ENCODE data around the gene TJP1. TPM values are rescaled to one million over a fixed set of nuclear protein-coding genes. Genes with fewer than 3 reads are reported as not detected.

TJP1 gene
- total RNA-seq, 1 experiment from 2014 or later = 67.0 TPM

GRCh38 chr15:29840054-29840453, 17.8 kb upstream of the TJP1 start:
- ChIA-PET POLR2A (ENCODE audit: unreplicated experiment) (no interaction called here), CTCF (no interaction called here)
- Histone ChIP-seq H3K79me2 (ENCODE audit: low read length) (no peaks in the 10 kb centered on the region), H3K27ac (ENCODE audit: low read length) (no peak overlapping the region), H3K36me3 (ENCODE audit: low read depth, low read length) (no peaks in the 10 kb centered on the region), H3K4me2 (ENCODE audit: low read length) (no peak overlapping the region), H3K27me3 (ENCODE audit: low read length) (no peaks in the 10 kb centered on the region), H2AFZ (ENCODE audit: low read length) (no peak overlapping the region), H3K4me3 (ENCODE audit: low read length) (no peak overlapping the region), H4K20me1 (ENCODE audit: low read length) (no peaks in the 10 kb centered on the region), H3F3A (ENCODE audit: low read length, unreplicated experiment) (no peaks in the 10 kb centered on the region), H3K9me2 (replicated peaks; ENCODE audit: low read length) (no peaks in the 10 kb centered on the region), H3K9me3 (ENCODE audit: low read length) (no peaks in the 10 kb centered on the region), H3K9ac (ENCODE audit: low read length) (no peak overlapping the region), H3K4me1 (ENCODE audit: insufficient read depth, low read length) (peaks cover 31% of the 10 kb centered on the region)
- BruUV-seq (replicated peaks) = no TSS peak
- ATAC-seq = no peak
- no peak for DNase-seq
- no peak for TF ChIP-seq CTCF (conservative IDR thresholded peaks at IDR 0.05; ENCODE audit: low read depth, low read length)
- no peak for TF ChIP-seq EZH2 (IDR thresholded peaks at IDR 0.05; ENCODE audit: low read length, unreplicated experiment)
- TF ChIP-seq EZH2phosphoT487 (IDR thresholded peaks at IDR 0.05; ENCODE audit: borderline replicate concordance, low read length) = no peak
- intact Hi-C loops (cut with micrococcal nuclease) = no loop called here

- no peak for TF ChIP-seq CTCF (conservative IDR thresholded peaks at IDR 0.05; ENCODE audit: low read depth, low read length)
- no peak for TF ChIP-seq EZH2 (IDR thresholded peaks at IDR 0.05; ENCODE audit: low read length, unreplicated experiment)
- ATAC-seq (no peak), DNase-seq (no peak)
- Histone ChIP-seq H3K9me3 (ENCODE audit: low read length) (no peaks in the 10 kb centered on the region), H4K20me1 (ENCODE audit: low read length) (no peaks in the 10 kb centered on the region), H3F3A (ENCODE audit: low read length, unreplicated experiment) (no peaks in the 10 kb centered on the region), H3K4me1 (ENCODE audit: insufficient read depth, low read length) (peaks cover 20% of the 10 kb centered on the region), H2AFZ (ENCODE audit: low read length) (no peak overlapping the region), H3K27ac (ENCODE audit: low read length) (no peak overlapping the region), H3K4me2 (ENCODE audit: low read length) (no peak overlapping the region), H3K4me3 (ENCODE audit: low read length) (no peak overlapping the region), H3K9me2 (replicated peaks; ENCODE audit: low read length) (no peaks in the 10 kb centered on the region), H3K27me3 (ENCODE audit: low read length) (no peaks in the 10 kb centered on the region), H3K36me3 (ENCODE audit: low read depth, low read length) (no peaks in the 10 kb centered on the region), H3K9ac (ENCODE audit: low read length) (no peak overlapping the region), H3K79me2 (ENCODE audit: low read length) (no peaks in the 10 kb centered on the region)
- POLR2A ChIA-PET (ENCODE audit: unreplicated experiment) = no interaction called here
- CTCF ChIA-PET = no interaction called here
- BruUV-seq (replicated peaks) = no TSS peak
- intact Hi-C loops (cut with micrococcal nuclease) = no loop called here
Measured at GRCh38 chr15:29838352-29839010, 16.2 kb upstream of the TJP1 start.

- no peak for TF ChIP-seq EZH2phosphoT487 (IDR thresholded peaks at IDR 0.05; ENCODE audit: borderline replicate concordance, low read length)
- no peak for TF ChIP-seq EZH2 (IDR thresholded peaks at IDR 0.05; ENCODE audit: low read length, unreplicated experiment)
- TF ChIP-seq CTCF (conservative IDR thresholded peaks at IDR 0.05; ENCODE audit: low read depth, low read length) = no peak
- no peaks in the 10 kb centered on the region for H3K36me3 ChIP-seq (ENCODE audit: low read depth, low read length)
- no TSS peak for BruUV-seq (replicated peaks)
- ChIA-PET POLR2A (ENCODE audit: unreplicated experiment) (interaction anchor here (0.6 to 0.7 kb wide), 4 partner anchors 12 to 85 kb away, joined by 3 to 6 read pairs (median 3); no protein-coding TSS in a partner anchor), CTCF (interaction anchor here (2.0 kb wide), 1 partner anchor 90 kb away, joined by 18 read pairs; no protein-coding TSS in a partner anchor)
- DNase-seq (peak; percentile 66), ATAC-seq (peak; percentile 98)
- no peaks in the 10 kb centered on the region for H3K9me2 ChIP-seq (replicated peaks; ENCODE audit: low read length)
- no peaks in the 10 kb centered on the region for H3K79me2 ChIP-seq (ENCODE audit: low read length)
- H3K4me2 ChIP-seq (ENCODE audit: low read length) = peak overlapping the region; percentile 33
- H4K20me1 ChIP-seq (ENCODE audit: low read length) = no peaks in the 10 kb centered on the region
- intact Hi-C loops (cut with micrococcal nuclease) = no loop called here
- no peak overlapping the region for H3K9ac ChIP-seq (ENCODE audit: low read length)
- no peak overlapping the region for H3K4me3 ChIP-seq (ENCODE audit: low read length)
- no peaks in the 10 kb centered on the region for H3K27me3 ChIP-seq (ENCODE audit: low read length)
- peaks cover 13% of the 10 kb centered on the region for H3K4me1 ChIP-seq (ENCODE audit: insufficient read depth, low read length)
- H2AFZ ChIP-seq (ENCODE audit: low read length) = peak overlapping the region; percentile 20; the same call in 1 of the 2 replicates
- H3K27ac ChIP-seq (ENCODE audit: low read length) = peak overlapping the region; percentile 9; the same call in 1 of the 2 replicates
- H3K9me3 ChIP-seq (ENCODE audit: low read length) = no peaks in the 10 kb centered on the region
- no peaks in the 10 kb centered on the region for H3F3A ChIP-seq (ENCODE audit: low read length, unreplicated experiment)
Measured at GRCh38 chr15:29835301-29835700, 13.0 kb upstream of the TJP1 start.

Measured in PC-3 (cell line).